ENCODE measurements around the gene NTN5.
"Not testable (repeated sequence)": the region's sequence is repeated elsewhere in the genome, so short reads cannot be mapped to it uniquely, and the experiment has no call there.

NTN5 gene

GRCh38 chr19:48672994-48673393, at the start of gene NTN5:
NTN5 (minus strand) TSS chr19:48673017; CDS start chr19:48670986, 2,031 bp downstream.
- Histone ChIP-seq H3K9me3 (ENCODE audit: insufficient read depth, low read length) (no peaks in the 10 kb centered on the region), H3K27me3 (ENCODE audit: insufficient read depth, insufficient read length) (peaks cover 6% of the 10 kb centered on the region), H3K36me3 (ENCODE audit: insufficient read depth, insufficient read length, low read length) (no peaks in the 10 kb centered on the region), H3K9ac (ENCODE audit: insufficient read length, low read depth) (peak within 1 kb of the TSS; percentile 10), H3K4me3 (ENCODE audit: insufficient read length, low read depth) (no peak within 1 kb of the TSS), H3K4me1 (ENCODE audit: insufficient read depth, insufficient read length) (peaks cover 8% of the 10 kb centered on the region)
- TF ChIP-seq YY1 (IDR thresholded peaks at IDR 0.05; ENCODE audit: insufficient read depth, insufficient read length) (no peak), ZNF274 (IDR thresholded peaks at IDR 0.05; ENCODE audit: low read depth, low read length) (no peak), SUZ12 (IDR thresholded peaks at IDR 0.05; ENCODE audit: extremely low read depth, insufficient read depth, insufficient read length) (no peak)
- DNase-seq (ENCODE audit: low read depth, low spot score), result no peak

DNA sequence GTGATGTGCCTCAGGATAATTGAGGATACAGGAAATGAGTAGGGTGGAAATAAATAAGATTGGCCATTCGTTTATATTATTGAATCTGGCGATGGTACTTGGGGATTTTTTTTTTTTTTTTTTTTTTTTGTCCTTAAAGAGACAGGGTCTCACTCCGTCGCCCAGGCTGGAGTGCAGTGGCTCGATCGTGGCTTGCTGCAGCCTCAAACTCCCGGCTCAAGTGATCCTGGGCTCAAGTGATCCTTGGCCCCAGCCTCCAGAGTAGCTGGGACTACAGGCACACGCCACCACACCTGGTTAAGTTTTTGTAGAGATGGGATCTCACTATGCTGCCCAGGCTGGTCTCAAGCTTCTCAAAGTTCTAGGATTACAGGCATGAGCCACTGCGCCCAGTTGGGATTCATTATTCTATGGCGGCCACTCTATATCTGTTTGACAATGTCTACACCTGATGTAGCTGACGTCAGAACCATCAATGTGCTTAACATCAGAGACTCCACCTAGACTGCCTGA, 49.4 kb upstream of the NTN5 start:
- H3K4me3 ChIP-seq (ENCODE audit: insufficient read length, low read depth), result no peak overlapping the region
- H3K9me3 ChIP-seq (ENCODE audit: insufficient read depth, low read length), result no peaks in the 10 kb centered on the region
- DNase-seq (ENCODE audit: low read depth, low spot score), result no peak
- TF ChIP-seq ZNF274 (IDR thresholded peaks at IDR 0.05; ENCODE audit: low read depth, low read length) (no peak), YY1 (IDR thresholded peaks at IDR 0.05; ENCODE audit: insufficient read depth, insufficient read length) (no peak), SUZ12 (IDR thresholded peaks at IDR 0.05; ENCODE audit: extremely low read depth, insufficient read depth, insufficient read length) (no peak)
- no peak overlapping the region for H3K9ac ChIP-seq (ENCODE audit: insufficient read length, low read depth)
- peaks cover 6% of the 10 kb centered on the region for H3K4me1 ChIP-seq (ENCODE audit: insufficient read depth, insufficient read length)
- H3K27me3 ChIP-seq (ENCODE audit: insufficient read depth, insufficient read length), result no peaks in the 10 kb centered on the region
- no peaks in the 10 kb centered on the region for H3K36me3 ChIP-seq (ENCODE audit: insufficient read depth, insufficient read length, low read length)

- H3K9ac ChIP-seq (ENCODE audit: insufficient read length, low read depth), result peak overlapping the region; percentile 70
- H3K4me1 ChIP-seq (ENCODE audit: insufficient read depth, insufficient read length), result peaks cover 8% of the 10 kb centered on the region
- no peaks in the 10 kb centered on the region for H3K9me3 ChIP-seq (ENCODE audit: insufficient read depth, low read length)
- no peaks in the 10 kb centered on the region for H3K27me3 ChIP-seq (ENCODE audit: insufficient read depth, insufficient read length)
- H3K4me3 ChIP-seq (ENCODE audit: insufficient read length, low read depth), result peak overlapping the region; percentile 70
- TF ChIP-seq ZNF274 (IDR thresholded peaks at IDR 0.05; ENCODE audit: low read depth, low read length) (no peak), YY1 (IDR thresholded peaks at IDR 0.05; ENCODE audit: insufficient read depth, insufficient read length) (no peak), SUZ12 (IDR thresholded peaks at IDR 0.05; ENCODE audit: extremely low read depth, insufficient read depth, insufficient read length) (no peak)
- DNase-seq (ENCODE audit: low read depth, low spot score), result peak; percentile 95
- no peaks in the 10 kb centered on the region for H3K36me3 ChIP-seq (ENCODE audit: insufficient read depth, insufficient read length, low read length)
Observed at GRCh38 chr19:48720613-48721296, 47.9 kb upstream of the NTN5 start.

DNA sequence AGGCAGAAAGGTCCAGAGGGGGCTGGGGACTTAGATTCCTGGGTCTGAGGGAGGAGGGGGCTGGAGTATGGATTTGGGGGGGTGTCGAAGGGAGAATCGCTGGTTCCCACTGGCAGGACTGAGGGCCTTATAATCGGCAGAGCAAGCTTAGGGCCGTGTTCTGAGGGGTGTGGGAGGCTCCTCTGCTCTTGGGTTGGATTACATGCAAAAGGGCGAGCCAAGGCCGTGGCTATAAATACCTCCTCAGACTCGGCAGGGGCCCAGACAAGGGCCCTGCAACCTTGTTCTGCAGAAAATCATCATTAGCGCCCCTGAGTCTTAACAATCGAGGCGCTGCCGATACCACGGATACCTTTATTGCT, 47.4 kb upstream of the NTN5 start:
- H3K9ac ChIP-seq (ENCODE audit: insufficient read length, low read depth), result no peak overlapping the region
- peaks cover 8% of the 10 kb centered on the region for H3K4me1 ChIP-seq (ENCODE audit: insufficient read depth, insufficient read length)
- no peaks in the 10 kb centered on the region for H3K36me3 ChIP-seq (ENCODE audit: insufficient read depth, insufficient read length, low read length)
- no peak for DNase-seq (ENCODE audit: low read depth, low spot score)
- no peak for TF ChIP-seq SUZ12 (IDR thresholded peaks at IDR 0.05; ENCODE audit: extremely low read depth, insufficient read depth, insufficient read length)
- no peak for TF ChIP-seq ZNF274 (IDR thresholded peaks at IDR 0.05; ENCODE audit: low read depth, low read length)
- no peak for TF ChIP-seq YY1 (IDR thresholded peaks at IDR 0.05; ENCODE audit: insufficient read depth, insufficient read length)
- H3K4me3 ChIP-seq (ENCODE audit: insufficient read length, low read depth), result peak overlapping the region; percentile 19
- H3K9me3 ChIP-seq (ENCODE audit: insufficient read depth, low read length), result no peaks in the 10 kb centered on the region
- H3K27me3 ChIP-seq (ENCODE audit: insufficient read depth, insufficient read length), result no peaks in the 10 kb centered on the region

DNA sequence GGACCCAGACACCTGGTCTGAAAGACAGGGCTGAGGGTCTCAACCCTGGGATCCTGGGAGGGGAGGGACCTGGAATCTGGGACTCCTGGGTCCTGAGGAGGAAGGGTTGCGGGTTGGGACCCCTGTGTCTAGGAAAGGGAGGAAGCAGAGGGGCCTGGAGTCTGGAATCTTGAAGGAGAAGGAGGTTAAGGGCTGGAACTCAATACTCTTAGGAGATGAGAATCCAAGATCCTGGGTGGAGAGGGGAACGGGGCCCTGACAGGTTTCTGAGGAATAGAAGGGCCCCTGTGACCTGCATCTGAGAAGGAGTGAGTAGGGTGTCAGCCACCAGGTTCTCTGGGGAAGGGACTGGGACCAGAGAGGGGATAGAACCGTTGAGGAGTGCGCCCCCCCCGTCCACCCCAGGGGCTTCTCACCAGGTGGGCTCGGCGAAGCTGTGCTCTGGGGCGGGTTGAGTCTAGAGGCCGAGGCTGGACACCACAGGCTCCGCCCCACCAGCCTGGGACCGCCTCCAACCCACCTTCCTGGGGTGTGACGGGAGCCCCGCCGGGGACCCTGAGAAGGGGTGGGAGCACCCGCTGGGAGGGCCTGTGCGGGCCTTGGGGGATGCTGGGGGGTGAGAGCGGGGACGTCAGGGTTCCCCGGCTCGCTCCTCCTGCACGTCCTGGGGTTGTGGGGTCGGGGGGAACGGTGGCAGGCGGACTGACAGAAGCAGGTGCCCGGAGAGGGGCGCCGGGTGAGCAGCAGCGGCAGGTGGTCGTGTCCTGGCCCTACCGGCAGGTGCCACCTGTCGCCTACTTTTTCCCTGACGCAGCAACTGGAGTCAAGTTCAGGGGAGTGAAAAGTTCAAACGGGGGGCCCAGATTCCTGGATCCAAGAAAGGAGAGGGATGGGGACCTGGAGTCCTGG, 46.7 kb upstream of the NTN5 start, which contains the start of gene MAMSTR:
Gene MAMSTR (minus strand): TSS at position 463 of the 909 bp plus-strand sequence. CDS start 694 bp downstream, outside the sequence.
- H3K4me1 ChIP-seq (ENCODE audit: insufficient read depth, insufficient read length), result peaks cover 8% of the 10 kb centered on the region
- H3K4me3 ChIP-seq (ENCODE audit: insufficient read length, low read depth), result peak within 1 kb of the TSS; percentile 19
- TF ChIP-seq SUZ12 (IDR thresholded peaks at IDR 0.05; ENCODE audit: extremely low read depth, insufficient read depth, insufficient read length), result no peak
- no peaks in the 10 kb centered on the region for H3K9me3 ChIP-seq (ENCODE audit: insufficient read depth, low read length)
- no peaks in the 10 kb centered on the region for H3K27me3 ChIP-seq (ENCODE audit: insufficient read depth, insufficient read length)
- H3K9ac ChIP-seq (ENCODE audit: insufficient read length, low read depth), result peak within 1 kb of the TSS; percentile 53
- no peak for DNase-seq (ENCODE audit: low read depth, low spot score)
- H3K36me3 ChIP-seq (ENCODE audit: insufficient read depth, insufficient read length, low read length), result no peaks in the 10 kb centered on the region

- Histone ChIP-seq H3K9ac (ENCODE audit: insufficient read length, low read depth) (peak overlapping the region; percentile 53), H3K4me3 (ENCODE audit: insufficient read length, low read depth) (no peak overlapping the region), H3K4me1 (ENCODE audit: insufficient read depth, insufficient read length) (peaks cover 8% of the 10 kb centered on the region), H3K36me3 (ENCODE audit: insufficient read depth, insufficient read length, low read length) (no peaks in the 10 kb centered on the region), H3K27me3 (ENCODE audit: insufficient read depth, insufficient read length) (no peaks in the 10 kb centered on the region), H3K9me3 (ENCODE audit: insufficient read depth, low read length) (no peaks in the 10 kb centered on the region)
- no peak for DNase-seq (ENCODE audit: low read depth, low spot score)
- TF ChIP-seq SUZ12 (IDR thresholded peaks at IDR 0.05; ENCODE audit: extremely low read depth, insufficient read depth, insufficient read length), result no peak
- TF ChIP-seq YY1 (IDR thresholded peaks at IDR 0.05; ENCODE audit: insufficient read depth, insufficient read length), result no peak
- no peak for TF ChIP-seq ZNF274 (IDR thresholded peaks at IDR 0.05; ENCODE audit: low read depth, low read length)
Observed at GRCh38 chr19:48718711-48719231, 46.0 kb upstream of the NTN5 start.

GRCh38 chr19:48718106-48718505, 45.3 kb upstream of the NTN5 start:
- not testable (repeated sequence) for H3K27me3 ChIP-seq (ENCODE audit: insufficient read depth, insufficient read length); H3K4me3 ChIP-seq (ENCODE audit: insufficient read length, low read depth); H3K9ac ChIP-seq (ENCODE audit: insufficient read length, low read depth); H3K4me1 ChIP-seq (ENCODE audit: insufficient read depth, insufficient read length); H3K36me3 ChIP-seq (ENCODE audit: insufficient read depth, insufficient read length, low read length); DNase-seq (ENCODE audit: low read depth, low spot score); H3K9me3 ChIP-seq (ENCODE audit: insufficient read depth, low read length)

All from NT2/D1 (cell line).